Lung microvascular endothelial cell (primary cell): ENCODE measurements around the gene ATRN. TPM values are rescaled to one million over a fixed set of nuclear protein-coding genes. Genes with fewer than 3 reads are reported as not detected.

ENCODE experiments used
- DNase-seq, 2 donors: peaks; one replicate each; pipeline versions ENCODE4 v3.0.0 to v3.0.0-alpha.2; 2010; ENCODE audit warnings: low read depth in 2 of 2
- total RNA-seq: library from RNA; depleted of rRNA; stranded (reverse); fragments of >200 nt; gene quantifications from 2 replicates; pipeline ENCODE4 v1.2.1, GENCODE V29; 2014

Gene ATRN
- total RNA-seq, 1 donor from 2014 or later = 25.2 TPM

GRCh38 chr20:3654326-3655130 is 183.7 kb downstream of the ATRN start:
- no peak for DNase-seq

GRCh38 chr20:3655131-3655405 is 184.2 kb downstream of the ATRN start:
- no peak for DNase-seq

DNA sequence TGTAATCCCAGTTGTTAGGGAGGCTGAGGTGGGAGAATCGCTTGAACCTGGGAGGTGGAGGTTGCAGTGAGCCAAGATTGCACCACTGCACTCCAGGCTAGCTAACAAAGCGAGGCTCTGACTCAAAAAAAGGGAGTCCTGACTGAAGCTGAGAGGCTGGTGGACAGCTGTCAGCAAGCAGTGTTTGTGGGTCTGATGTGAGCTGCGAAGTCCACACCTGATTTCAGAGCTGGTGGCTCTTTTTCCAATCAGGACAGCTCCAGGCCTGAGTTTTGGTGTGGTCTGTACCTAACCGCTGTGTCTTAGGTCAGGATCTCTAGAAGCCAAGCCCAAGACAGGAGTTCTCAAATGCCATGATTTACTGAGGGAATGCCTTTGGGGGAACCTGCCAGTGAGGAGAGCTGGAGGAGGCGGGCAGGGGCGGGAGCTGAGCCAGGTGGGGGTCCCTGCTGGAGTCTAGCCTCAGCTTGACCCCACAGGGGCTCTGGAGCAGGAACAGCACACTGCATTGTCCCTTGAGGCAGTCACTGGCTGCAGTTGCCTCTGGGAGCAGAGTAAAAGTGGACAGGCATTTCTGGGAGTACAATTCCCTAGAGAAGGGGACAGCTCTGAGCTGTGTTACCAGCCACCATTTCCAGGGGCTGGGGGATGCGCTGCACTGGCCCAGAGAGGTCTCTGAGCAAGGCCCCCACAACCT is 187.3 kb downstream of the ATRN start:
- DNase-seq = no peak

- DNase-seq = no peak
Measured at GRCh38 chr20:3658716-3659491, 188.1 kb downstream of the ATRN start.

GRCh38 chr20:3659492-3660261 is 188.9 kb downstream of the ATRN start:
- DNase-seq = no peak

DNA sequence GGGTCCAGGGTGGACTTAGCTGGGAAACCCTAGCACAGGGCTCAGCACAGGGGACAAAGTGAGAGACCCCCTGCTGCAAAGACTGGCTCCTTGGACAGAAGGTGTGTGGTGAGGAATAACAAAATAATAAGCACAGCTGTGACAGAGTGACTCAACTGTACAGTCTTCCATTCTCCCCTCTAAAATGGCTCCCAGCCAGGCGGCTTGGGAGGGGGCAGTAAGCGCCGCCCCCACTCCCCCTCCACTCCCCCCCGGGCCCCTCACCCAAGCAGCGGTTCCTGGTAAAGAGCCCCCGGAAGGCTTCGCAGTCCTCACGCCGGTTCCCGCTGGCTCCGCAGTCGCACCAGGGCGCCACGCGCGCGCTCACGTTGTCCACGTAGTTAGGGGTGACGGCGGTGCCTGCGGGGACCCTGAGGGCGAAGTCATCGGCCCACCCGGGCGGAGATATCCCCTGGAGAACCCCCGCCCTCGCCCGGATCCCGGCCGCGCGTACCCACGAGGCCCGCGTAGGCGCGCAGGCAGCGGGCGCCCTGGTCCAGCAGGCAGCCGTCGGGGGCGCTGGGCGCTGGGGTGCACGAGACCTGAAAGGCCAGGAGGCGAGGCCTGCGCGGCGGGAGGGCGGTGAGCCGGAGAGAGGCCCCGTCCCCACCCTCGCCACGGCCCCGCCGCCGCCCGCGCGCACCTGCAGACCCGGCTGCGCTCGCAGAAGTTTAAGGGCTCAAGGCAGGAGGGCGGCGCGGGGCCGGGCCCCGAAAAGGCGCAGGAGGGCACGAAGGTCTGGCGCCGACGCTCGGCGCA is 189.6 kb downstream of the ATRN start:
- DNase-seq = no peak

GRCh38 chr20:3661060-3661813 is 190.4 kb downstream of the ATRN start:
- DNase-seq = no peak

- DNase-seq = no peak
Measured at GRCh38 chr20:3661814-3662665, 191.2 kb downstream of the ATRN start.

DNA sequence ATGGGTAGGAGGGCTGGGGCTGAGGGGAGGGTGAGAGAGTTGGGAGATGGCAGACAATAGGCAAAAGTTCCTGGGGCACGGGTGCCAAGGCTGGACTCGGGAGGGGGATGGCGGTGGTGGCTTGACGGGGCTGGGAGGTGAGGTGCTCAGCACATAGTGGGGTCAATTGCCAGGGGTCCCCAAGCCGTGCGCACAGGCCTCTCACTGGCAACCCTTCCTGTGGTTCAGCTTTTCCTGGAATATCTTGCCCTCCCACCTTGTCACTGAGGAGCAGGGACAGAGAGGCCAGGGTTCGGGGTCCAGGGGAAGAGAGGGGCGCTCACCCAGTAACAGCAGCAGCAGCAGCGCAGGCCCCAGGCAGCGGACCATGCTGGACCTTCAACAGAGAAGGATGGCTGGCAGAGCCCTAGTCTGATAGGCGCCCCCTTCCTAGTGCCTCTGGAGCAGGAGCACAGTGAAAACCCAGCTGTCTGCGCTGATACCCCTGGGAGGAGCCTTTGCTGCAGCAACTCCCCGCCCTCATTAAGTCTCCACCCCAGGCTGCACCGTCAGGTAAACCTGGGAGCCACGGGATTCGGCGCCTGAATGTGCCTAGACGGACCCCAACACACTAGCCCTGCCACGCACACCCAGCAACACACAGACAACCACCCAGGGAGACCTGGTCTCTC is 192.3 kb downstream of the ATRN start, which contains the start of gene GFRA4:
TSS of gene GFRA4 (minus strand) at position 369 of the 671 bp plus-strand sequence. CDS start at position 369, 0 bp downstream.
- DNase-seq = no peak

DNA sequence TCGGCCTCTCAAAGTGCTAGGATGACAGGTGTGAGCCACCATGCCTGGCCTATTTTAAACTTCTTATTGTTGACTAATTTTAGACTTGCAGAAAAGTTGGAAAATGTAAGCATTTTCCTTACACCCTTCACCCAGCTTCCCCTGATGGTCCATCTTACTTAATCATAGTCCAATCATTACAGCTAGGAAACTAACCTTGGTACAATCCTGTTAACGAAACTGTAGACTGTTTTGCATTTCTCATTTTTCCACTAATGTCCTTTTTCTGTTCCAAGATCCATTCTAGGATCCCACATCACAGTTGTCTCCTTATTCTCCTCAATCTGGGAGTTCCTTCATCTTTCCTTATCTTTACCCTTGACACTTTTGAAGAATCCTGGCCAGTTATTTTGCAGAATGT is 193.0 kb downstream of the ATRN start:
- no peak for DNase-seq

GRCh38 chr20:3667434-3668037 is 196.7 kb downstream of the ATRN start:
- DNase-seq = no peak

GRCh38 chr20:3669710-3670367 is 199.0 kb downstream of the ATRN start:
- no peak for DNase-seq

- DNase-seq = no peak
Measured at GRCh38 chr20:3670511-3670910, 199.7 kb downstream of the ATRN start.

DNA sequence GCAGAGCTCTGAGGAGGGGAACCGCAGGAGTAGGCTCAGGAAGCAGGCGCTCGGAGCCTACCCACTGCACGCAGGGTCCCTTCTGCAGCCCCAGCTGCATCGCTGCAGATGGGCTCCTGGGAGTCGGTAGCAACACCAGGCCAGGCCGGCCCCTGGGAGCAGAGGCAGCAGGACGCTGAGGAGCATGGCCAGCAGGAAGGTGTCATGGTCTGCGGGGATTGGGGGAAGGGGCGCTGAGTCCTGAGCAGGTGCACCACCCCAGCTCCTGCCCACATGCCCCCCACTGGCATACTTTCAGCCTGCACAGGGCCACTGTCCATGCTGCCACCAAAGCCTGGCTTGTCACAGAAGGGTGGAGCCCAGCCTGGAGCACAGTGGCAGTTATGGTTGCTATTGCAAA is 200.1 kb downstream of the ATRN start:
- no peak for DNase-seq

DNA sequence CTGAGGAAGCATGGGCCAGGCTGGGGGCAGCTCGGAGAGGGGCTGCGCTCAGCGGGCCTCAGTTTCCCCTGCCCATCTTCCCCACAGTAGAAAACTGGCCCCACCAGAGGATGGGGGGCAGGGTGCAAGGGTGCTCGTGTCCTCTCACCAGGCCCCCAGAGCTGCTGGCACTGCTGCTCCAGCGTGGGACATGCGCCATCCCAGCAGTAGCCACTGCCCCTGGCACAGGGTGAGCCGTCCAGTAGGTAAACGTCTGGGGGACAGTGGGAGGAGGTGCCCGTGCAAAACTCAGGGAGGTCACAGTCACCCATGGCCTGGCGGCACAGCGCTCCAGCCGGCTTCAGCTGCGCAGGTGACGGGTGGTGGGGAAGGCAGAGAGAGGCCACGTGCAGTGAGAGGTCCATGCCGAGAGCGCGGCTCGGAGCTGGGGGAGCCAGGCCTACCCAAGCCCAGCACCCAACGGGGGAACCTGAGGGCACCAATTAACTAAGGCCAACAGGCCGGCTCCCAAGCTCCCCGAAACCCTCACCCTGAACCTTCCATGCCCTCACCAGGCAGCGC is 201.2 kb downstream of the ATRN start:
- DNase-seq = no peak

DNA sequence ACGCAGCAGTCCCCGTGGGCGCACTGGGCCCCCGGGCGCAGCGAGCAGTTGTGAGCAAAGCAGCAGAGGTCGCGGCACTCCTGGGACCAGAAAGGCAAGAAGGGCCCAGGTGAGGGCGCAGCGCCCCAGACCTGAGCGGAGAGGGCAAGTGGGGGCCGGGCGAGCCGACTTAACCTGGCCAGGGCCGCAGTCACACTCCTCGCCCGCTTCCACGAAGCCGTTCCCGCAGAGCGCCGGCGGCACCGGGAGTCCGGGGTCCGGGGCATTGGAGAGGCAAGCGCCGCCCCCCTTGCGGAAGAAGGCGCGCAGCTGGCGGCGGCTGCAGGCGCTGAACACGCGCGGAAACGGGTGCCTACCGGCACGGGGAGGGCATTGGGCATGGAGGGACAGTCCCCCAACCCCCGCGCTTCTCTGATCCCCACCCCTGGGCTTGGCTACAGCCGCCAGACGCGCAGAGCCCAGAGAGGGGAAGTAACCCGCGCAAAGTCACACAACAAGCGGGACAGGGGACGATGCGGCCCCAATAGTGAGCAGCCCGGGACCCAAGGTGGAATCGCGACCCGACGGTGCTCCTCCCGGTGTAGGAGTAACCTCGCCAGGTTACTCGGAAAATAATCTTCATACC is 201.8 kb downstream of the ATRN start:
- no peak for DNase-seq
